Liver (tissue), 9 donors: ENCODE results near the gene ANXA6. TPM values are rescaled to one million over a fixed set of nuclear protein-coding genes. Genes with fewer than 3 reads are reported as not detected.

Experiments
- DNase-seq: peaks from one replicate; pipeline ENCODE4 v3.0.0-alpha.2; 2017; ENCODE audit warnings: low spot score
- H3K27ac ChIP-seq, 2 donors: one replicate each; pipeline ENCODE4 v1.7.0; 2013; ENCODE audit warnings: inconsistent platforms in 2 of 2, low read length in 2 of 2, control low read depth in 1 of 2, low read depth in 1 of 2, mild to moderate bottlenecking in 1 of 2
- H3K27me3 ChIP-seq, 4 donors: one replicate each; pipeline versions ENCODE4 v1.6.1 to v1.7.0; 2013; ENCODE audit warnings: low read length in 3 of 4, inconsistent platforms in 1 of 4, mild to moderate bottlenecking in 1 of 4, moderate library complexity in 1 of 4; ENCODE audit not compliant: control insufficient read depth in 4 of 4, insufficient read depth in 4 of 4
- H3K36me3 ChIP-seq, 4 donors: one replicate each; pipeline versions ENCODE4 v1.6.1 to v1.7.0; 2013; ENCODE audit warnings: low read length in 3 of 4, mild to moderate bottlenecking in 3 of 4, low read depth in 1 of 4, moderate library complexity in 1 of 4; ENCODE audit not compliant: control insufficient read depth in 4 of 4, insufficient read depth in 3 of 4
- H3K4me1 ChIP-seq, 4 donors: one replicate each; pipeline versions ENCODE4 v1.6.1 to v1.7.0; 2013; ENCODE audit warnings: low read length in 3 of 4, mild to moderate bottlenecking in 3 of 4, moderate library complexity in 1 of 4; ENCODE audit not compliant: control insufficient read depth in 4 of 4, insufficient read depth in 4 of 4
- H3K4me3 ChIP-seq, 3 donors: one replicate each; pipeline versions ENCODE4 v1.6.1 to v1.7.0; 2013; ENCODE audit warnings: low read length in 3 of 3, control low read depth in 1 of 3, low read depth in 1 of 3, mild to moderate bottlenecking in 1 of 3
- H3K9ac ChIP-seq, 2 donors: one replicate each; pipeline ENCODE4 v1.7.0; 2013; ENCODE audit warnings: low read length in 2 of 2, mild to moderate bottlenecking in 2 of 2, moderate library complexity in 2 of 2, control low read depth in 1 of 2, low read depth in 1 of 2
- H3K9me3 ChIP-seq, 4 donors: one replicate each; pipeline versions ENCODE4 v1.6.1 to v1.7.0; 2013; ENCODE audit warnings: low read length in 3 of 4; ENCODE audit not compliant: control insufficient read depth in 4 of 4
- EGR1 ChIP-seq, 2 donors: IDR thresholded peaks; 2 replicates each; pipeline ENCODE4 v1.6.1; 2016 to 2018; ENCODE audit warnings: antibody characterized with exemption in 2 of 2, low read depth in 2 of 2
- FOXA1 ChIP-seq: IDR thresholded peaks from 2 replicates; pipeline ENCODE4 v1.6.1; 2016; ENCODE audit warnings: antibody characterized with exemption
- FOXA2 ChIP-seq: IDR thresholded peaks from 2 replicates; pipeline ENCODE4 v1.6.1; 2016; ENCODE audit warnings: antibody characterized with exemption
- HNF4A ChIP-seq, 2 donors: conservative IDR thresholded peaks; 2 replicates each; pipeline ENCODE4 v1.6.1; 2016; ENCODE audit warnings: antibody characterized with exemption in 2 of 2, mild to moderate bottlenecking in 2 of 2
- JUND ChIP-seq, 2 donors: IDR thresholded peaks; 2 replicates each; pipeline ENCODE4 v1.6.1; 2016; ENCODE audit warnings: antibody characterized with exemption in 2 of 2
- NR2F2 ChIP-seq: IDR thresholded peaks from 2 replicates; pipeline ENCODE4 v1.6.1; 2016; ENCODE audit warnings: antibody characterized with exemption
- RAD21 ChIP-seq, 2 donors: IDR thresholded peaks; 2 replicates each; pipeline ENCODE4 v1.6.1; 2016; ENCODE audit warnings: antibody characterized with exemption in 2 of 2, mild to moderate bottlenecking in 2 of 2
- SP1 ChIP-seq: IDR thresholded peaks from 2 replicates; pipeline ENCODE4 v1.6.1; 2018; ENCODE audit warnings: antibody characterized with exemption, mild to moderate bottlenecking
- WGBS: extraction: QIAGEN DNeasy Blood & Tissue Kit; methylation state at CpG from one replicate; pipeline ENCODE4 v1.1.7; 2013; 5-methylcytosine and 5-hydroxymethylcytosine counted together
- polyA plus RNA-seq, 2 donors: library from polyadenylated mRNA; stranded (reverse) in 1 of 2; unstranded in 1 of 2; fragments of 200-250 nt in 1 of 2; fragments of >200 nt in 1 of 2; fragmentation: Nextera tagmentation in 1 of 2; extraction: Ambion mirVana in 1 of 2; gene quantifications; one replicate each; pipeline versions ENCODE4 v1.2.1 to v1.2.3, GENCODE V29; 2013 to 2015
- total RNA-seq, 2 donors: library from RNA; depleted of rRNA; stranded (reverse); fragments of >200 nt; gene quantifications; one replicate each; pipeline ENCODE4 v1.2.3, GENCODE V29; 2014
- TF ChIP-seq, protein P1 (sequence below): IDR thresholded peaks from 2 replicates; pipeline ENCODE4 v1.6.1; 2016; ENCODE audit warnings: antibody characterized with exemption
- TF ChIP-seq, protein P2 (sequence below): IDR thresholded peaks from 2 replicates; pipeline ENCODE4 v1.6.1; 2016; ENCODE audit warnings: antibody characterized with exemption
- TF ChIP-seq, protein P3 (sequence below): fragments of 150-350 bp; IDR thresholded peaks from 2 replicates; pipeline ENCODE4 v1.5.1; 2017; ENCODE audit warnings: improper control_type of control experiment, low read depth, low read length; ENCODE audit not compliant: missing input control
- donor health status: healthy.
- donor health status: healthy.
- donor health status: healthy.
- donor health status: healthy.
- donor health status: healthy.

Gene ANXA6
- total and polyA plus RNA-seq, 4 donors: 52.7 to 215 (median 126) TPM

- Histone ChIP-seq H3K27ac (no peak overlapping the region), H3K9me3 (no peaks in the 10 kb centered on the region), H3K4me1 (peaks cover 0 to 10% (median 3%) of the 10 kb centered on the region in 4 donors), H3K4me3 (no peak overlapping the region), H3K27me3 (no peaks in the 10 kb centered on the region), H3K9ac (no peak overlapping the region), H3K36me3 (peaks cover 4 to 65% (median 48%) of the 10 kb centered on the region in 4 donors)
- no peak for TF ChIP-seq RAD21 (IDR thresholded peaks at IDR 0.05)
- WGBS: 80% methylated on average over 3 of the region's 3 CpGs
- no peak for DNase-seq
These were observed 104.7 kb downstream of the ANXA6 start for GRCh38 chr5:151052836-151053235.

- no peak for DNase-seq
- H3K9ac ChIP-seq: no peak overlapping the region
- no peak overlapping the region for H3K27ac ChIP-seq
- peaks cover 0 to 12% (median 3%) of the 10 kb centered on the region in 4 donors for H3K4me1 ChIP-seq
- no peaks in the 10 kb centered on the region for H3K9me3 ChIP-seq
- no peak overlapping the region for H3K4me3 ChIP-seq
- no peaks in the 10 kb centered on the region for H3K27me3 ChIP-seq
- WGBS: 86% methylated on average over 10 of the region's 10 CpGs
- peaks cover 4 to 66% (median 51%) of the 10 kb centered on the region in 4 donors for H3K36me3 ChIP-seq
- no peak for TF ChIP-seq NR2F2
- TF ChIP-seq FOXA1: no peak
- TF ChIP-seq, protein P1, sequence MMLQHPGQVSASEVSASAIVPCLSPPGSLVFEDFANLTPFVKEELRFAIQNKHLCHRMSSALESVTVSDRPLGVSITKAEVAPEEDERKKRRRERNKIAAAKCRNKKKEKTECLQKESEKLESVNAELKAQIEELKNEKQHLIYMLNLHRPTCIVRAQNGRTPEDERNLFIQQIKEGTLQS: no peak
- TF ChIP-seq SP1: no peak
- TF ChIP-seq FOXA2: no peak
- TF ChIP-seq HNF4A (conservative IDR thresholded peaks at IDR 0.05): no peak
- TF ChIP-seq, protein P2, sequence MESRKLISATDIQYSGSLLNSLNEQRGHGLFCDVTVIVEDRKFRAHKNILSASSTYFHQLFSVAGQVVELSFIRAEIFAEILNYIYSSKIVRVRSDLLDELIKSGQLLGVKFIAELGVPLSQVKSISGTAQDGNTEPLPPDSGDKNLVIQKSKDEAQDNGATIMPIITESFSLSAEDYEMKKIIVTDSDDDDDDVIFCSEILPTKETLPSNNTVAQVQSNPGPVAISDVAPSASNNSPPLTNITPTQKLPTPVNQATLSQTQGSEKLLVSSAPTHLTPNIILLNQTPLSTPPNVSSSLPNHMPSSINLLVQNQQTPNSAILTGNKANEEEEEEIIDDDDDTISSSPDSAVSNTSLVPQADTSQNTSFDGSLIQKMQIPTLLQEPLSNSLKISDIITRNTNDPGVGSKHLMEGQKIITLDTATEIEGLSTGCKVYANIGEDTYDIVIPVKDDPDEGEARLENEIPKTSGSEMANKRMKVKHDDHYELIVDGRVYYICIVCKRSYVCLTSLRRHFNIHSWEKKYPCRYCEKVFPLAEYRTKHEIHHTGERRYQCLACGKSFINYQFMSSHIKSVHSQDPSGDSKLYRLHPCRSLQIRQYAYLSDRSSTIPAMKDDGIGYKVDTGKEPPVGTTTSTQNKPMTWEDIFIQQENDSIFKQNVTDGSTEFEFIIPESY: no peak
- no peak for TF ChIP-seq JUND (IDR thresholded peaks at IDR 0.05)
- TF ChIP-seq EGR1 (IDR thresholded peaks at IDR 0.05; ENCODE audit: low read depth in 2 of 2): no peak
These were observed 105.5 kb downstream of the ANXA6 start for GRCh38 chr5:151051931-151052608.

GRCh38 chr5:151051066-151051930, 106.3 kb downstream of the ANXA6 start:
- TF ChIP-seq, protein P3, sequence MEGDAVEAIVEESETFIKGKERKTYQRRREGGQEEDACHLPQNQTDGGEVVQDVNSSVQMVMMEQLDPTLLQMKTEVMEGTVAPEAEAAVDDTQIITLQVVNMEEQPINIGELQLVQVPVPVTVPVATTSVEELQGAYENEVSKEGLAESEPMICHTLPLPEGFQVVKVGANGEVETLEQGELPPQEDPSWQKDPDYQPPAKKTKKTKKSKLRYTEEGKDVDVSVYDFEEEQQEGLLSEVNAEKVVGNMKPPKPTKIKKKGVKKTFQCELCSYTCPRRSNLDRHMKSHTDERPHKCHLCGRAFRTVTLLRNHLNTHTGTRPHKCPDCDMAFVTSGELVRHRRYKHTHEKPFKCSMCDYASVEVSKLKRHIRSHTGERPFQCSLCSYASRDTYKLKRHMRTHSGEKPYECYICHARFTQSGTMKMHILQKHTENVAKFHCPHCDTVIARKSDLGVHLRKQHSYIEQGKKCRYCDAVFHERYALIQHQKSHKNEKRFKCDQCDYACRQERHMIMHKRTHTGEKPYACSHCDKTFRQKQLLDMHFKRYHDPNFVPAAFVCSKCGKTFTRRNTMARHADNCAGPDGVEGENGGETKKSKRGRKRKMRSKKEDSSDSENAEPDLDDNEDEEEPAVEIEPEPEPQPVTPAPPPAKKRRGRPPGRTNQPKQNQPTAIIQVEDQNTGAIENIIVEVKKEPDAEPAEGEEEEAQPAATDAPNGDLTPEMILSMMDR: peak; percentile 86
- TF ChIP-seq RAD21 (IDR thresholded peaks at IDR 0.05) (peak; percentile 96 to 99), JUND (IDR thresholded peaks at IDR 0.05) (no peak)
- Histone ChIP-seq H3K4me1 (peaks cover 0 to 7% (median 2%) of the 10 kb centered on the region in 4 donors), H3K27me3 (no peaks in the 10 kb centered on the region), H3K9me3 (no peaks in the 10 kb centered on the region), H3K4me3 (no peak overlapping the region), H3K36me3 (peaks cover 4 to 64% (median 55%) of the 10 kb centered on the region in 4 donors), H3K9ac (no peak overlapping the region), H3K27ac (no peak overlapping the region)
- DNase-seq: peak; percentile 84
- WGBS: 75% methylated on average over 6 of the region's 6 CpGs

Other genes starting within 250 kb of the ANXA6 start
- gene GPX3, start 137.2 kb downstream of the ANXA6 start, total RNA-seq: 100 to 1,000 TPM in 1 of 2 donors, 10 to 100 TPM in 1; 72.9 to 156 TPM
- gene GPX3, start 137.2 kb downstream of the ANXA6 start, polyA plus RNA-seq: 100 to 1,000 TPM; 318 to 878 TPM
- 100 to 1,000 TPM in 1 of 2 donors, 10 to 100 TPM in 1; 50.9 to 101 TPM for gene TNIP1, start 76.7 kb downstream of the ANXA6 start, total RNA-seq
- 10 to 100 TPM; 33.2 to 45.1 TPM for gene TNIP1, start 76.7 kb downstream of the ANXA6 start, polyA plus RNA-seq
- 10 to 100 TPM; 11.9 to 21.8 TPM for gene CCDC69, start 66.3 kb upstream of the ANXA6 start, total RNA-seq
- 10 to 100 TPM; 14.2 to 28.6 TPM for gene CCDC69, start 66.3 kb upstream of the ANXA6 start, polyA plus RNA-seq
- 10 to 100 TPM; 11.2 to 14.5 TPM for gene GM2A, start 95.4 kb upstream of the ANXA6 start, total RNA-seq
- 1 to 10 TPM; 4.1 to 9.9 TPM for gene GM2A, start 95.4 kb upstream of the ANXA6 start, polyA plus RNA-seq
- not detected for gene SLC36A3, start 146.0 kb upstream of the ANXA6 start, total RNA-seq
- gene SLC36A3, start 146.0 kb upstream of the ANXA6 start, polyA plus RNA-seq: not detected
- gene SLC36A2, start 189.8 kb upstream of the ANXA6 start, total RNA-seq: not detected
- gene SLC36A2, start 189.8 kb upstream of the ANXA6 start, polyA plus RNA-seq: not detected